Measurements from ENCODE around the gene EGFLAM.

- no peak for TF ChIP-seq CTCF (IDR thresholded peaks at IDR 0.05)
- TF ChIP-seq POLR2A (IDR thresholded peaks at IDR 0.05), result no peak
Observed at GRCh38 chr5:38426986-38427950, 168.9 kb downstream of the EGFLAM start.

Data from heart left ventricle (tissue), 13 donors.